Stimulated activated CD4-positive, alpha-beta T cell treated with anti-CD3 and anti-CD28 coated beads, Interleukin-2, amount 100 ng/mL, for 4 hours (primary cell): ENCODE measurements around the gene CYB561D1.

Experiments
- DNase-seq: peaks from one replicate; pipeline ENCODE4 v3.0.0-alpha.2; 2020; ENCODE audit warnings: low read depth

Gene CYB561D1

DNA sequence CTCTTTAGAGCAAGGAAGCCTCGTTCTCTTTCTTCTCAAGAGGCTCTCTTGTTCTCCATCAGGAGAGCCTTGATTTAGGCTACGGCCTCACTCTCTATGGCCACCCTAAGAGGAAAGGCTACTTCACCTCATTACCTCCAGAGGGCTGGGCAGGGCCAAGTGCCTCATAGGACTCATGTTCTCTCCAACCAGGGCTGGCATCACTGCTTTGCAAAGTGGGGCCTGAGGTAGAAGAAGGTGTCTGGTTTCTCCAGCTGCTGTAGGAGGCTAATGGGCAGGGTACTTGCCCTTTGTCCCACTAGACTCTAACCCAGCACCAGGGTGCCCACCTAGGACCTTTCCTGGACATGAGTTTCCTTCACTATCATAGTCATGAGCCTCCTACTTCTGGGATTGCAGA is 12.2 kb upstream of the CYB561D1 start:
- no peak for DNase-seq

DNA sequence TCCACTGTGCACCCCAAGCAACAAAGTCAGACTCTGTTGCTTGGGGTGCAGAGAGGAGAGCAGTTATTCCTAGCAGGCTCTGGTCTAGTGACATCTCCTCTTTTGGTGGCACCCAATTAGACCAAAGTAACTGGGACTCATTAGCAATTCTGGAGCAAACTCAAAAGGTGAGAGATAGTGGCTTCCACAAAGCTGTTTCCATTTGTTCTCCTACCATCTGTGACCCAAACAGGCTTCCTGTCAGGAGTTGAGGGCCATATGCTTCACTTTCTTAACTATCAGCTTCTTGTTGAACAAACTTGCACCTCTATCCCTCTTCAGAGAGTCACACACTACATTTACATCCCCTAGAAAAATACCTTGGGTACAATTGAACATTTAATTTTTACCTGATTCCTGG is 11.7 kb upstream of the CYB561D1 start:
- DNase-seq, result no peak

DNA sequence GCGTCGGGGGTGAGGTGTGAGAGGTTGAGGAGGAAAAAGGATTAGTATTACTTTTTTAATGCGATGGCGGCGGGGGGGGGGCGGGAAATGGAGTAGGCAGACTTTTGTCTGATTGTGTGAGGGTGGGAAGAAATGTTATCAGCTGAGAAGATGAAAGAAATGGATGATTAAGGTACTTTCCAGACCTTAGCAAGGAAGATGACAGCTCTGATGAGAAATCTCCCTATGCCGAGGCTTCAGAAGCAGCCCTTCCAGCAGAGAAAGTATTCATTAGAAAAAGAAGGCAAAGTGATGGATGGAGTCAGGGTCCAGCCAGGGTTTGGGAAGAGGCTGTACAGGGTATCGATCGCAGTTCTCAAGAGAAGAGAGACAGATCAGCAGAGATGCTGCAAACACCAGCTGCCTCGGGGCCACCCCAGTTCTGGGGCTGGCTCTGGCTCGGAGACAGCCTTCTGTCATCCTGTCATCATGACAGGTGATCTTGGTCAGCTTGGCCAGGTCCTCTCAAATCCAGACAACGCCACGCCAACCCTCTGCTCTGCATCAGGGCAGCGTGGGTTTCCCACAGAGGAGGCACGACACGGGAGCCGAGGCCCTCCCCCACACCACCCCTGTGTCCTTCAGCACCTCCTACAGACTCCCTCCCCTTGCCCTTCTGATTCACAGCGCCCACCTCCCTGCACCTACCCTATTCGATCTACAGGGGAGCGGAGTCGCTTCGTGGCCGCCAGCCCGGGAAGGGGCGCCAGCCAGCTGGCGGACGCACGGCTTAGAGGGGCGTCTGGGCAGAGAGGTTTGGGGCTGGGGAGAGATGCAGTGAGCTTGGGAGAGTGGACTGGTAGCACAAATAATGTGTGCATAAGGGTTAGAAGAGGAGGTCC is 10.9 kb upstream of the CYB561D1 start:
- peak; percentile 23 for DNase-seq

DNA sequence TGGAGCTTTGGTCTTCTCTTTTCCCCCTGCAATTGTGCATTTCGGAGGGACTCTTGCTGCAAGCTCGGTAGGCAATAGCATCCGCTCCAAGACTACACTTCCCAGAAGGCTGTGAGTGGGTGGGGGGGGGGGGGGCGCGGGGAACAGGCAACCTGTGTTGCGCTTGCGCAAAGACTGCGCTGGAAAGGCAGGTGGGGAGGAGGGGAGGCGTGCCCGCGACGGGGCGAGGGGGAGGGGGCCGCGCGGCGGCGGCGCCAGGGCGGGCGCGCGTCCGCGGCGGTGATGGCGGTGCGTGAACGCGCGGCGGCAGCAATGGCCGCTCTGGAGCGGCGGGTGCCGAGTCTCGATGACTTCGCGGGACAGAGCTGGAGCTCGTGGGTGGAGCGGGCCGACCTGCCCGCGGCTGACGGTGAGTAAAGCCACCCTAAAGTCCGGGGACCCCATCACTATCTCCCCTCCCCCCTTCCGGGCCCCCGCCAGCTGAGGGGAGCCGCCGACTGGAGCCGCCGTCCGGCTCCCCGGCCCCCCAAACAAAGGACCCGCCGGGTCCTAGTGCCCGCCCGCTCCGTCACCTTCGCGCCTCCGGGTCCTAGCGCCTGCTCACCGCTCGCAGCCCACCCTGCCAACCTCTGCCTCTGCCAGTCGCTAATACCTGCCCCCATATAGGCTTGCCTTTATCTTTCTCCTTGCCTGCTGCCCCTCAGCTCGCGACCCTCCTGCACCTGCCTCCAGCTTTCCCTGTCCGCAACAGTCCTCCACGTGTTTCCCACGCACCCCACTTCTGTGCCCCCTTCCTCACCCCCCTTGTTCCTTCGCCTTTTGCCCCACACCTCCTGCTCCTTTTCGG is 10.0 kb upstream of the CYB561D1 start, which contains the start of gene ATXN7L2:
Gene ATXN7L2 (plus strand): TSS at position 234 of the 847 bp plus-strand sequence. CDS start 49 bp downstream, at position 283.
- peak; percentile 91 for DNase-seq

DNA sequence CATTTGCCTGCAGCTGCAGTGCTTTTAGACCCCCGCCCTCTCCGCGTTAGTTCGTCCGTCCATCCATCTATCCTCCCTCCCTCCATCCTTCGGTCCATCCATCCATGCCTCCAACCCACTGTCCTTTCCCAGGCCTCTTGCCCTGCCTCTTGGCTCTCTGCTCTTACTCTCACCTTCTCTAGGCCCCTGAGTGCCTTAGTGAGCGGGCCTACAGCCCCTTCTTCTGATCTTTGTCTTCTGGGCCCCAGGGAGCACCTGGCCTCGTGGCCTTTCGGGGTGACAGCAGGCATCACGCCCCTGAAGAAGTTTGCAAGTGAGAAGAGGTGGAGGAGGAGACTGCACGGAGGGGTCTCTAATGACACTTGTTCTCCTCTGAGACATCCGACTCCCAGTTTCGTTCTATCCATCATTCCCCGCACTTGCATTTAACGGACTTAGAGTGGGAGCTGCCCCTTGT is 9.3 kb upstream of the CYB561D1 start:
- no peak for DNase-seq

DNA sequence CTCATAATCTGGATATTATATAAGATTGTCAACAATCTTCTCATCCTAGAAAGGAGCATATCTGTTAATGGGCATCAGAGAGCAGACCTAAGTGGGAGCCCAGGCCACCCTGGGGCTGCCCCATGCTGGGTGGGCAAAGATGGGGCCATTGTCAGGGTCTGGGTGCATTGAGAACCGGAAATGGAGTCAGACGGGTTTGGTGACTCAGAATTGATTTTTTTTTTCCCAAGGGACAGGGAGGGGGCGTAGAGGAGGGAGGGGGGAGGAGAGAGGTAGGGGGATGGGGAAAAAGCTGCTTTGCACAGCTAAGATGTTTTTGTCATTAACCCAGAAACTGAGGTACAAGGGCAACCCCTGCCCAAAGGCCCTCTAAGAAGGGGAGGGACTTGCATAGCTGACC is 8.9 kb upstream of the CYB561D1 start:
- DNase-seq, result no peak

DNA sequence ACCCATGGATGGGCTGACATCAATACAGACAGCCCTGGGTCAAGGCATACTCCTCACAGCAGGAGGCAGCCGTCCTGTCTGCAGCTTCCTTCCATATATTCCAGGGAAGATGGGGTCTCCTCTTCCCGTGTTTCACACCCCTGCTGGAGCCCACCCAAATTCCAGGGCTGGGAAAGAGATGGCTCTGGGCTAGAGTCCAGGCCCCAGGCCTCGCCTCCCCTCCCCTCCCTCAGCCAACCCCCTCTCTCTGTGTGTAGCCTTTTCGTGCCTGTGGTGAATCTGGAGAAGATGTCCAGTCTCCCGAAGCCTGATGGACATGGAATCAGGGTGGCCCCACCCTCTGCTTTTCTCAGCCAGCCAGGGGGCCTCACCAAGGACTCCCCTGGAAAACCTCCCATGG is 6.6 kb upstream of the CYB561D1 start:
- no peak for DNase-seq

DNA sequence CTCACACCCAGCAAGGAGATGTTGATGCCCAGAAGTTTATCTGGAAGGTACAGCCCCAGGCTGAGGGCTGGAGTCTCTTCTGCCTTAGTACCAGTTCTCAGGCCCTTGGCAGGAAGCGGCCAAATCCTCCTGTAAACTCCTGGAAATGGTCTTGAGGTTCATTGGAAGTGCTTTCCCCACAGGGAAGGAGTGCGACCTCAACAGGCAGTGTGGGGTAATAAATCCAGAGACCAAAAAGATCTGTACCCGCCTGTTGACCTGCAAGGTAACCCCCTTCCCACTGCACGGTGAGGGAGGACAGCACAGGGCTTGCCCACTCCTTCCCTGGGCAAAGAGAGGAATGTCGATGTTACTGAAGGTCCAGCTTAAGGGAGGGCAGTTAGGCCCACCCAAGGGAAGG is 5.7 kb upstream of the CYB561D1 start:
- DNase-seq, result no peak

DNA sequence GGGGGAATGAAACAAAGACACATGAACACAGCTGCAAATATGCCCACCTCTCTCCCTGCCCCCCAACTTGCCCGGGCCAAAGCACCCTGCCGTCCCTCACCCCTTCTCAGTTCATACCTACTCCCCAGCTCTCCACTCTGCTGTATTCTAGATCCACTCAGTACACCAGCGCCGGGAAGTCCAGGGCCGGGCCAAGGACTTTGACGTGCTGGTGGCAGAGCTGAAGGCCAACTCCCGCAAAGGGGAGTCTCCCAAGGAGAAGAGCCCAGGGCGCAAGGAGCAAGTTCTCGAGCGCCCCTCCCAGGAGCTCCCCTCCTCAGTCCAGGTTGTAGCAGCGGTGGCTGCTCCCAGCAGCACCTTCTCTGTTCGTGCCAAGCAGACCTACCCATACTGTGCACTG is 5.2 kb upstream of the CYB561D1 start:
- no peak for DNase-seq

DNA sequence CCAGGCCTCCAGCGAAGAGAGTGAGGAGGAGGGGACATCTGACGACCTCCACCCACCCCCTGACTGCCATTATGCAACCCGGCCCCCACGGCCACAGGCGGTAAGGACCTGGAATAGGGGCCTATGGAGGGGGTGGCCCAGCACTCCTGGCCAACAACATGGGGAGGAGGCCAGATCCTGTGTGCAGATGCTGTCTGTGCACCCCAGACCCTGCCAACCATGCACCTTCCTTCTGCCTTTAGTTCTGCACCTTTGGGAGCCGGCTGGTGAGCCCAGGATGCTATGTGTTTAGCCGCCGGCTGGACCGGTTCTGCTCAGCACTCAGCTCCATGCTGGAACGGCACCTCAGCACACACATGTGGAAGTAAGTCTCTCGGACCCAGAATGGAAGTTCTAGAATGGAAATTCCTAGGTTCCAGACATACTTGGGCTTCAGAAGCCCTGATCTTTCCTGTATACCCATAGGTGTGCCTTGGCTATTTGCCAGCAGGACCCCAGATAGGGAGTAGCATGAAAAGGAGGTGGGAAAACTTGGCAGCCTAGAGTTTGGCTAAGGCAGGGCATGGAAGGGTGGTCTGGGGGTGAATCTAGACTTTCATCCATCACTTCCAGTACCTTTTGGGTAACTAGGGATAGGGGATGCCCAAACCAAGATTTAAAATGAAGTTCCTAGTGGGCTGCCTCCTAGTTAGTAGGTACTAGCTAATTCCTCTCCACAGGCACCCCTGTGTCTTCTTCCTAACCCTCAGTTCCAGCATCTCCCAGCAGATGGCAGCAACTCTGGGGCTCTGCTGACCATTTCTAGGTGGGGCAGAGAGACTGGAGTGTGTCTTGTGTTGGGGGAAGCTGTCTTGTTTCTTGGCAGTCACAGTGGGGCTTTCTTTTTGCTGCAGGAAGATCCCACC is 3.6 kb upstream of the CYB561D1 start:
- peak; percentile 65 for DNase-seq

DNA sequence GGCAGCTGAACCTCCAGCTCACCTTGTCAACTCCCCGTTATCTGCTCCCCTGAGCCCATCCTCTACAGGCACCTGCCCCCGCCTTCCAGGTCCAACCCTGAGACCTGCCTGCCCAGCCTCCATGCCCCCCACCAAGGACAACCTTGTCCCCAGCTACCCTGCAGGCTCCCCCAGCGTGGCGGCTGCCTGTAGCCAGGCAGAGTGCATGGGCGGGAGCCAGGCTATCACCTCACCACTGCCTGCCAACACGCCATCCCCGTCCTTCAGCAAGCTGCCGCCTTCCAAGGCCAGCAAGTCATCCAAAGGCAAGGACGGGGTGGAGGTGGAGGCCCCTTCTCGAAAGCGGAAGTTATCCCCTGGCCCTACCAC is 3.0 kb upstream of the CYB561D1 start:
- no peak for DNase-seq

DNA sequence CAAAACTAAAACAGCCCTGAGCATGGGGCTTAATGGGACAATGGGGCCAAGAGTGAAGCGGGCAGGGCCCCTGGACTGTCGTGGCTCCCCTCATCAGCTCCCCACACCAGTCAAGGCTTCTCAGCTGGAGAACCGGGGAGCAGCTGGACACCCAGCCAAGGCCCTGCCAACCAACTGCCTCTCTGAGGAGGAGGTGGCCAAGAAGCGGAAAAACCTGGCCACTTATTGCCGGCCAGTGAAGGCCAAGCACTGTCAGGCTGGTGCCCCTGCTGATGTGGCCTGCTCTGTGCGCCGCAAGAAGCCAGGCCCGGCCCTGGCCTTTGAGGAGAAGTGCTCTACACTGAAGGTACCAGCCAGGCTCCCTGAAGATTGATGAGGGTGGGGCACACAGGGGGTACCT is 2.5 kb upstream of the CYB561D1 start:
- no peak for DNase-seq

DNA sequence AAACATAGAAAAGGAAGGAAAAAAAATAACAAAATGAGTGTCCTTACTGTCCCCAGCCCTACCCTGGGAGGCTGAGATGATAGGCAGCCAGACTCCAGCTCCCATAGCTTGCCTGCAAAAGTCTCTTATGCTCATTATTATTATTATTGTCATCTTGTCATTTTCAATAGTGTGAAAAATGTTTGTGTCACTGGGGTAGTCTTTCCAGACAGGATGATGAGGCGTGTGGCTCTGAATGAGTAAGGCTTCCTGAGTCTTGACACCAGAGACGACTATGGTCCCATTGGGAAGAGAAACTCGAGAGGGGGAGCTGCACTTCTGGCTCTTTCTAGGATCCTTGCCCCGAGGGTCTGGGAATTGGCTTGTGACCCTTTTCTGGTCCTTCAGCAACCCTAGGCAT is 1.1 kb upstream of the CYB561D1 start:
- DNase-seq, result no peak

DNA sequence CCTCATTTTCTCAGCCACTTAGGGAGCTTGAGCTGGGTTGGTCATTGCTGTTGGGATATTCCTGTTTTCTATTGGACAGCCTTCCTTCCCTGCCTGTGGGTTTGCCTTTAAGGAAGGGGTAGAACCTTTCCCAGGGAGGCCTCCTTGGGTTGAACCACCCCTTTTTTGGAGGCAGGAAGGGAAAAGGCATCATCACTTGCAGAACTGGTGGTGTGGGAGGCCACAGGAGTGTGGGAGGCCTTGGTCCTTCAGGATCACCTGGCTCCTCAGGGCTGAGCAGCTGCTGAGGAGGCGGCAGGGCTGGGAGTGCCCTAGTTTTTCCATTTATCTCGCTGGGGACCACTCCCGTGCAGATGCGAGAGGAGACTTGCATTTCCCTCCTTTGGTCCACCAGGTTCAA is 667 bp upstream of the CYB561D1 start:
- no peak for DNase-seq

DNA sequence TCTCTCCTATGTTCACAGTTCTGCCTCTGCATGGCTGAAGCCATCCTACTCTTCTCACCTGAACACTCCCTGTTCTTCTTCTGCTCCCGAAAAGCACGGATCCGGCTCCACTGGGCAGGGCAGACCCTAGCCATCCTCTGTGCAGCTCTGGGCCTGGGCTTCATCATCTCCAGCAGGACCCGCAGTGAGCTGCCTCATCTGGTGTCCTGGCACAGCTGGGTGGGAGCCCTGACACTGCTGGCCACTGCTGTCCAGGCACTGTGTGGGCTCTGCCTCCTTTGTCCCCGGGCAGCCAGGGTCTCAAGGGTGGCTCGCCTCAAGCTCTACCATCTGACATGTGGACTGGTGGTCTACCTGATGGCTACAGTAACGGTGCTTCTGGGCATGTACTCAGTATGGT is 1.8 kb downstream of the CYB561D1 start:
- no peak for DNase-seq

DNA sequence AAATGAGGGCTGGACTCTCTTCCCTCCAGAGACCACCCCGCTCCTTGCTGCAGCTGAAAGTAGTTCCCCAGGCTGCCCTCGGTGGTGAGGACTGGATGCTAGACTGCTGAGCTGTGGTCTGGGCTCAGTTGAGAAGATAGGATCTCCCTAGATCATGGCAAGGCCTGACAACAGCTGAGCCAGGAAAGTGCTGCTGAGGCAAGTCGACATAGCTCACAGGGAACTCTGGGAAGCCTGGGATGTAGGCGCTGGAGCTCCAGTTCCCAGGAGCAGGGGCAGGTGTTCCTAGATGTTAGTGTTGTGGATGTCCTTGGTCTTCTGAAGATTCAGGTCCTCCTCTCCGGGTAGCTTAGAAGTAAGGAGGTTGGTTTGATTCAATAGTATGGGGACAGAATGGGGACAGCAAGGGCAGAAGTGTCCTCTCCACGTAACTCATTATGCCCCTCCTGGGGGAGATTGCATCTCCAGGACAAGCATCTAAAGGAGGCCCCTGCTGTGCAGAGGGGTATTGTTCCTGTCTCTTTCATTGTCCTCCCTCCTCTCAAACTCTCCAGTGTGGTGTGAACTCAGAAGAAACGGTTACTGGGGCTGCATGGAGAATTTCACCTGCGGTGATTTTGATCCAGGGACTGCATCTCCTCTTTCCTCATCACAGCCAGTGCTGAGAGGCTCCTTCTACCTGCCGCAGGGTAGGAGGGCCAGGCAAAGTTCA is 3.7 kb downstream of the CYB561D1 start:
- no peak for DNase-seq

DNA sequence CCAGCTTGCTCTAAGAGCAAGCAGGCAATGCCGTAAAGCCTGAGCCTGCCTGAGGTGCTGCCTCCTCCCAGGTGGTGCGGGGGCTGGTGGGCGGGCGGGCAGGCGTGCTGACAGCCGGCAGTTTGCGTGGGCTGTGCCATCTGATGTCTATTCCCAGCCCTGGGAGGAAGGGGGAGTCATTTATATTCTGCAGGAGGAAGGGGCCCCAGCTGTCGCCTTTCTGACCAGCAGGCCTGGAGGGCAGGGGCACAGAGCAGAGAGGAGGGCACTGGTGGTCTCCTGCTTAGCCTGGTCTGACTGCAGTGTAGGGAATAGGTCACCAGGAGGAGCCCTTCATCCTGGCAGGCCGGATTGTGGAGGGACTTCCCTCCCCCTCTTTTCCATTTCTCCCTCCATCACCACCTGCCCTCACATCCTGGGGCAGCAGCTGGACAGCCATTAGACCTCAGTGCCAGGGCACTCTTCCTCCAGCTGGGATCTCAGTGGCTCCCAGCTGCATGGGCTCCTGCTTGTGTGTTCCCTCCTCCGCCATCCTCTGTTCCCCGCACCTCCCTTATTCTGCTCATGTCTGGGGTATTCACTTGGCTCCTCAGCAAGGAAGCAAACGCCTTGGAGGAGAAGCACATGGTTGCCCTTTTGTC is 4.4 kb downstream of the CYB561D1 start:
- peak; percentile 65 for DNase-seq

DNA sequence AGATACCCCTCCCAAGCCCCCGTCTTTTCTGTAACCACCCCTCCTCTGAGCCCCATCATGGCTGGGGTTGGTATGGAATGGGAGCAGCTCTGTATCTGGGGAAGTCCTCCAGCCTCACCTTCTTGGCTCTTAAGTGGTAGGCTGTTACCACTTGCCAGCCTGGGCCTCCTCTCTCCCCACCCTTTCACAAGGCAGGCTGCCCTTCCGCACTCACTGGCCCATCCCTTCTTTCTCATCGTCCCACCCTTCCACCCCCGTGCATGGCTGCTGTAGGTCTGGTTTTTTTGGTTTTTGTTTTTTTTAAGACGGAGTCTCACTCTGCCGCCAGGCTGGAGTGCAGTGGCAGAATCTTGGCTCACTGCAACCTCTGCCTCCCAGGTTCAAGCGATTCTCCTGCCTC is 5.2 kb downstream of the CYB561D1 start:
- no peak for DNase-seq

DNA sequence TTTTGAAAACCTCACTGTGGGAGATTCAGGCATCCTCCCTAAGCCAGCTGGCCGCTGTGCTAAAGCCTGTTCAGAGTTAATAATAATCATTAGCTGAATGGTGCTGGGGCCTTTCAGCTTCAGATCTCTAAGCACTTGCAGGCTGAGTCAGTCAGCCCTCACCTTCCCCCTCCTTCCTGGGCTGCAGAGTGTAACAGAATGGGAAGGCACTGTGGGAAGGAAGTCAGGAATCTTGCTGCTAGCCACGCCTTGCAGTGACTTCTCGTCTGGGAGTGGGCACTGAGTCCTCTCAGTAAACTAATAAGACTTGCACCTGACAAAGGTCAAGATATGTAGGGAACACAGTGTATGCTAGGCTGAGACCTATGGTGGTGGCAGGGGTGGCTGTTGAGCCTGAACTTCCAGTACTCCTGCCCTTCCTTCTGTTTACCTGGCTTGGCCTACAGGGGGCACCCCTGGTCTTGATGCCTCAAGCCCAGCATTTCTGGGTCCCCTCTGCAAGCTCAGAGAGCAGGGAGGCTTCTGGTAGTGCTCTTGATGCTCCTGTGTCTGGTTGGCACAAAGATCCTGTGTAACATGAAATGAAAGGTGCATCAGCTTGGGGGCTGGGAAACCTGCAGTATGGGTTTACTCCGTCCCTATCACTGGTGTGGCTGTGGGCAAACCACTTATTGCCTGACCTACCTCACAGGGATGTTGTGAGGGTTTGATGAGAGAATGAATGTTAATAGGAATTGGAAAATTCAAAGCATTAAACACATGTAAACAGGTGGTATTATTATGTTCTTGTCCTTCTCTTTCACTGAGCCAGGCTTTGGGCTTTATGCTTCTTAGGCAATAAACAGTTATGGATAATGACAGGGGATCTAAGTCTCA is 6.0 kb downstream of the CYB561D1 start:
- peak; percentile 44 for DNase-seq

DNA sequence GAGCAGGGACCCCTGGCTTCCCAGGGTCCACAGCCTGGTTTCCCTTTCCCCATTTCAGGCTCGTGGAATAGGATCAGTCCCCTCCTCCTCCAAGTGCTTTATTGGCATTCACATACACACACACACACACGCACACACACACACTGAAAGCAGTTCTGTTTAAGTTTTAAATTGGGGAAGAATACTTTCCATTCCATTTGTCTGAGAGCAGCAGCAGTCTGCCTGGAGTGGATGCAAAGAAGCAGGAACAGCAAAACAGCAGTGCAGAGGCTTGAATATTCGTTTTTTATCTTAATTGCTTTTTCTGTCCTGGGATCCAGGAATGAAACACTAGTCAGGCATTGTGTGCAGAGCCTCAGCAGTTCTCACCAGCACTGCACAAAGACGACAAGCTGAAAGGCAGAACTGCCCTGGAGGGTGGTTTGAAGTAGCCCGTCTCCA is 7.1 kb downstream of the CYB561D1 start:
- no peak for DNase-seq
